GM12891 (cell line): ENCODE measurements around the gene FAM210A.

ENCODE experiments used
- PAX5 ChIP-seq: IDR thresholded peaks from 2 replicates; pipeline ENCODE4 v1.6.1; 2011; ENCODE audit warnings: low read length, moderate library complexity, mild to moderate bottlenecking; ENCODE audit not compliant: insufficient read depth, severe bottlenecking
- POLR2A ChIP-seq: IDR thresholded peaks from 2 replicates; pipeline ENCODE4 v1.6.1; 2011; ENCODE audit warnings: low read depth, low read length, control low read depth
- POLR2AphosphoS5 ChIP-seq: IDR thresholded peaks from 2 replicates; pipeline ENCODE4 v1.6.1; 2011; ENCODE audit warnings: low read depth, low read length, control low read depth

DNA sequence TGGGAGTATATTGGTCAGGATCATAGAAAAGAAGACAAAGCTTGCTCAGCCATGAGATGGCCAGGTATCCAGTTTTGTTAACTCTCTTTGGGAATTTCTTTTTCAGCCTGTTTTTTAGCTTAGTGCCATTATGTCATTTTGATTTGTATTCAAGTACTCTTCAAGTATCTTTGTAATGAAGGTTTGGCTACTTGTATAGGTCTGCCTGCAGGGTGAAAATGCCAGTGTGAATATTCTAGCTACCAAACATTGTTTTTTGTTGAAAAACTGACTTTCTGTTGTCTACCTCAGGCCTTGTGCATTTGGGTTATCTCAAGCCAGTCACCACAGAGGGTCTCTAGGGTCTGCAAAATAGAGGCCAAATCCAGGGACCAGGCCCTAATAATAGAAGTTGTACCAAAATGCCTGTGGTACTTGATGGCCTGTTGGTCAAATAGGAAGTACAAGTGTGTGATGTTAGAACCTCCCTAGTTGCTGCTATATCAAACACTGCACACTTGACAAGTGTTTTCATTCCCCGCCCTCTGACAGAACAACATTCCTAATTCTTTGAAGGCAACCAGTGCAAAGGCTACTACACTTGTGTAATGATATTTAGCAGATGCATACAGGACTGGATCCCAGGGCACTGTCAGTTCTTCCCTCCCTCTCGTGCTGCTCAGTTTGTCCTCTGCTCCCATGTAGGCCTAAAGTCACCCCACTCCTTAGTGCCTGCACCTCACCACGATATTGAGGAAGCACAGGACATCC lies 36.5 kb upstream of the FAM210A start:
- TF ChIP-seq POLR2AphosphoS5 (no peak), POLR2A (no peak), PAX5 (no peak)
